ENCODE results near the gene TMC1. TPM values are rescaled to one million over a fixed set of nuclear protein-coding genes. Genes with fewer than 3 reads are reported as not detected.

TMC1 gene
- total RNA-seq, 1 donor from 2014 or later, result not detected

DNA sequence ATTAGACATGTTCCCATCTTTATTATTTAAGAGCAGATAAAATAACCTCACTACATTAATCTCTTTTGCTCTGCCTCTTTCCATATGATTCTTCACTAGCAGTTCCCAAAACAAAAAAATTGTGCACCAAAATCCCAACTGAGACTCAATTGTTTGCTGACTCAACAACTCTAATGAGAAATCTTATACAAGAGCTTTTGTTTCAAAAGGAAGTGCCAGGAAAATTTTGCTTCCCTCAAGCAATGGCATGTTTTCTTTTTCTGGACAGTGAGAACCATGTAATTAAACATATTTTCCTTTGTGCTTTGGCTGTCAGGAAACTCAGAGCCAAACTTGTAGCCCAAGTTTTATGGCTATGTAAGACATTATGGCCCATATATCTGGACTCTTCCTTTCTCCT lies 62.0 kb downstream of the TMC1 start:
- Mint-ChIP-seq H3K9me3 (ENCODE audit: low read depth) (no peaks in the 10 kb centered on the region), H3K36me3 (ENCODE audit: low read depth) (no peaks in the 10 kb centered on the region), H3K27ac (ENCODE audit: unreplicated experiment) (peak overlapping the region; percentile 5), H3K27me3 (ENCODE audit: low read depth) (no peaks in the 10 kb centered on the region), H3K4me1 (ENCODE audit: low read depth) (peaks cover 72% of the 10 kb centered on the region), H3K4me3 (ENCODE audit: unreplicated experiment) (no peak overlapping the region)
- TF ChIP-seq CTCF (IDR thresholded peaks at IDR 0.05), result no peak
- DNase-seq (ENCODE audit: low spot score), result no peak

- H3K4me1 Mint-ChIP-seq (ENCODE audit: low read depth), result peaks cover 57% of the 10 kb centered on the region
- TF ChIP-seq CTCF (IDR thresholded peaks at IDR 0.05), result no peak
- no peak overlapping the region for H3K27ac Mint-ChIP-seq (ENCODE audit: unreplicated experiment)
- H3K4me3 Mint-ChIP-seq (ENCODE audit: unreplicated experiment), result no peak overlapping the region
- no peaks in the 10 kb centered on the region for H3K36me3 Mint-ChIP-seq (ENCODE audit: low read depth)
- DNase-seq (ENCODE audit: low spot score), result no peak
- H3K9me3 Mint-ChIP-seq (ENCODE audit: low read depth), result no peaks in the 10 kb centered on the region
- no peaks in the 10 kb centered on the region for H3K27me3 Mint-ChIP-seq (ENCODE audit: low read depth)
Observed at GRCh38 chr9:72586388-72587130, 65.2 kb downstream of the TMC1 start.

GRCh38 chr9:72588336-72588735 lies 66.9 kb downstream of the TMC1 start:
- Mint-ChIP-seq H3K27me3 (ENCODE audit: low read depth) (no peaks in the 10 kb centered on the region), H3K9me3 (ENCODE audit: low read depth) (no peaks in the 10 kb centered on the region), H3K4me3 (ENCODE audit: unreplicated experiment) (no peak overlapping the region), H3K4me1 (ENCODE audit: low read depth) (peaks cover 48% of the 10 kb centered on the region), H3K27ac (ENCODE audit: unreplicated experiment) (no peak overlapping the region), H3K36me3 (ENCODE audit: low read depth) (no peaks in the 10 kb centered on the region)
- DNase-seq (ENCODE audit: low spot score), result no peak
- TF ChIP-seq CTCF (IDR thresholded peaks at IDR 0.05), result no peak

GRCh38 chr9:72589667-72590521 lies 68.5 kb downstream of the TMC1 start:
- no peak overlapping the region for H3K4me3 Mint-ChIP-seq (ENCODE audit: unreplicated experiment)
- no peaks in the 10 kb centered on the region for H3K9me3 Mint-ChIP-seq (ENCODE audit: low read depth)
- peaks cover 41% of the 10 kb centered on the region for H3K4me1 Mint-ChIP-seq (ENCODE audit: low read depth)
- no peaks in the 10 kb centered on the region for H3K27me3 Mint-ChIP-seq (ENCODE audit: low read depth)
- no peaks in the 10 kb centered on the region for H3K36me3 Mint-ChIP-seq (ENCODE audit: low read depth)
- DNase-seq (ENCODE audit: low spot score), result no peak
- peak overlapping the region; percentile 33 for H3K27ac Mint-ChIP-seq (ENCODE audit: unreplicated experiment)
- TF ChIP-seq CTCF (IDR thresholded peaks at IDR 0.05), result no peak

DNA sequence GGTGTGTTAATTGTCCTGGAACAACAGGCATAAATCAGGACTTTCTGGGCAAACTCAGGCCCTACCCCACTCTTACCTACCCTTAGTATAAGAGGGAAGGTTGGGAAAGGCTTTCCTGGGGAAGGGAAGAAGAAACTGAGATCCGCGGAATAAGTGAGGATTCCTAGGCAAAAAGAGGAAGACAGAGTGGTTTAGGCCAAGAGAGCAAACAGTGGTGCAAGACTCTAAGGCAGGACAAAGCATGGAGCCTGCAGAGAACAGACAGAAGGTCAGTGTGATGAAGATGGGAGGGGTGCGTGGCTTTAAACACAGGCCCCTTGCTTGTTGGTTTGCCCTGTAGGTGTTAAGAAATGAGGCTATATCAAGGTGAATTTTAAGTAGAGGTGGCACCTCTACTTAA lies 69.4 kb downstream of the TMC1 start:
- no peaks in the 10 kb centered on the region for H3K9me3 Mint-ChIP-seq (ENCODE audit: low read depth)
- no peak for DNase-seq (ENCODE audit: low spot score)
- H3K27ac Mint-ChIP-seq (ENCODE audit: unreplicated experiment), result no peak overlapping the region
- no peak for TF ChIP-seq CTCF (IDR thresholded peaks at IDR 0.05)
- no peaks in the 10 kb centered on the region for H3K36me3 Mint-ChIP-seq (ENCODE audit: low read depth)
- no peaks in the 10 kb centered on the region for H3K27me3 Mint-ChIP-seq (ENCODE audit: low read depth)
- H3K4me3 Mint-ChIP-seq (ENCODE audit: unreplicated experiment), result no peak overlapping the region
- H3K4me1 Mint-ChIP-seq (ENCODE audit: low read depth), result peaks cover 37% of the 10 kb centered on the region

Measured in chondrocyte (in vitro differentiated cells).